Keratinocyte (primary cell): Measurements from ENCODE around the gene DLX1. TPM values are rescaled to one million over a fixed set of nuclear protein-coding genes. Genes with fewer than 3 reads are reported as not detected.

Source experiments
- DNase-seq: peaks from one replicate; pipeline ENCODE4 v3.0.0-alpha.2; 2011; ENCODE audit warnings: low read depth, missing footprints, low spot score
- FAIRE-seq: peaks from 2 replicates; lab custom pipeline; 2011; peaks lifted over from hg19 to GRCh38; lab: Jason Lieb, UNC
- H2AFZ ChIP-seq: 2 replicates; pipeline ENCODE4 v1.6.0; 2012; ENCODE audit warnings: low read length, control low read depth, inconsistent platforms; ENCODE audit not compliant: control insufficient read depth
- H3K27ac ChIP-seq: 2 replicates; pipeline ENCODE4 v1.5.1; 2011; ENCODE audit warnings: low read length; ENCODE audit not compliant: control insufficient read depth, insufficient read depth
- H3K27me3 ChIP-seq: 3 replicates; pipeline ENCODE4 v1.6.0; 2011; ENCODE audit warnings: low read length; ENCODE audit not compliant: control insufficient read depth, insufficient read depth; ENCODE audit errors: extremely low read depth
- H3K36me3 ChIP-seq, 2 experiments: 2 replicates in 1 of 2; 3 replicates in 1 of 2; pipeline ENCODE4 v1.5.1; 2011; ENCODE audit warnings: low read length in 2 of 2, mild to moderate bottlenecking in 1 of 2; ENCODE audit not compliant: control insufficient read depth in 2 of 2, insufficient read depth in 2 of 2; ENCODE audit errors: extremely low read depth in 1 of 2
- H3K4me1 ChIP-seq: 3 replicates; pipeline ENCODE4 v1.5.1; 2011; ENCODE audit warnings: low read length; ENCODE audit not compliant: control insufficient read depth, insufficient read depth; ENCODE audit errors: extremely low read depth
- H3K4me2 ChIP-seq: 3 replicates; pipeline ENCODE4 v1.6.0; 2011; ENCODE audit warnings: low read depth, low read length; ENCODE audit not compliant: control insufficient read depth, insufficient read depth; ENCODE audit errors: extremely low read depth
- H3K4me3 ChIP-seq, 3 experiments: fragments of 200-600 bp in 1 of 3; sonication (generic) in 1 of 3; 2 replicates in 2 of 3; 3 replicates in 1 of 3; pipeline ENCODE4 v1.5.1; 2011 to 2016; ENCODE audit warnings: low read length in 3 of 3, mild to moderate bottlenecking in 3 of 3, control low read depth in 2 of 3, inconsistent platforms in 1 of 3, low read depth in 1 of 3, mixed read lengths in 1 of 3, mixed run types in 1 of 3, moderate library complexity in 1 of 3; ENCODE audit not compliant: control insufficient read depth in 2 of 3, insufficient read depth in 2 of 3; ENCODE audit errors: extremely low read depth in 1 of 3
- H3K79me2 ChIP-seq: 2 replicates; pipeline ENCODE4 v1.6.0; 2012; ENCODE audit warnings: low read length; ENCODE audit not compliant: control insufficient read depth, insufficient read depth
- H3K9ac ChIP-seq: 3 replicates; pipeline ENCODE4 v1.6.0; 2011; ENCODE audit warnings: low read length; ENCODE audit not compliant: control insufficient read depth, insufficient read depth; ENCODE audit errors: extremely low read depth
- H3K9me1 ChIP-seq: 3 replicates; pipeline ENCODE4 v1.6.0; 2011; ENCODE audit warnings: low read length; ENCODE audit not compliant: control insufficient read depth, insufficient read depth; ENCODE audit errors: extremely low read depth
- H3K9me3 ChIP-seq: 2 replicates; pipeline ENCODE4 v1.5.1; 2012; ENCODE audit warnings: low read depth, low read length; ENCODE audit not compliant: control insufficient read depth
- H4K20me1 ChIP-seq: 3 replicates; pipeline ENCODE4 v1.6.0; 2011; ENCODE audit warnings: low read length; ENCODE audit not compliant: control insufficient read depth, insufficient read depth; ENCODE audit errors: extremely low read depth
- CTCF ChIP-seq, 3 experiments: IDR thresholded peaks in 1 of 3; conservative IDR thresholded peaks in 1 of 3; optimal IDR thresholded peaks in 1 of 3; 2 replicates in 2 of 3; 3 replicates in 1 of 3; pipeline versions ENCODE3 to v1.5.1; 2011; ENCODE audit warnings: low read length in 3 of 3, mild to moderate bottlenecking in 3 of 3, moderate library complexity in 2 of 3, control low read depth in 1 of 3, inconsistent platforms in 1 of 3; ENCODE audit not compliant: insufficient read depth in 2 of 3; ENCODE audit errors: extremely low read depth in 1 of 3
- EZH2 ChIP-seq: IDR thresholded peaks from one replicate; pipeline ENCODE4 v1.6.1; 2012; ENCODE audit warnings: inconsistent platforms, mild to moderate bottlenecking, low read length, moderate library complexity
- dilution Hi-C: fragments of 300-500 bp; cut with MboI; formaldehyde crosslinking; loops from one replicate; pipeline ENCODE4 v1.7.0; 2020; ENCODE audit warnings: low sequenced_read_pairs; ENCODE audit not compliant: extremely low pct_ligation_motif_present
- polyA plus RNA-seq, 5 experiments: library from polyadenylated mRNA; depleted of rRNA in 3 of 5; stranded (reverse) in 3 of 5; stranded (forward) in 1 of 5; unstranded in 1 of 5; fragments of >200 nt; gene quantifications; 1 replicate in 1 of 5; 2 replicates in 3 of 5; 3 replicates in 1 of 5; pipeline versions ENCODE4 v1.2.1 to v1.2.3, GENCODE V29; 2011 to 2012; ENCODE audit warnings: missing spikeins in 2 of 5, low read depth in 1 of 5, low replicate concordance in 1 of 5

The DLX1 gene
- polyA plus RNA-seq, 1 donor (not counting 4 experiments of a cell fraction or from before 2014, with no cell fraction given) = 0.88 TPM

DNA sequence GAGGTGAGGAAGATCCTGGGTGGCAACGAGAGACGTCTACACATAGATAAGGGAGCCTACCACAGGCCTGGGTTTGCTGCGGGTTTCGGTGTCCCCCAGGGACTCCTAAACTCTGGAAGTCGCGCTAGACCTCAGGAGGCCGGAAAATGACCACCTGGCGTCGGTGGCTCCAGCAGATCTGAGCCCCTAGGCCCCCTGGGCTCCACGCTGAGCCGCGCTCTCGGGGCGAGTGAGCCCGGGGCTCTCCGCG lies 987 bp upstream of the DLX1 start:
- FAIRE-seq = no peak
- peak overlapping the region; percentile 44 to 75 (median 69) for H3K4me3 ChIP-seq
- peak overlapping the region; percentile 75 for H3K9ac ChIP-seq
- peak overlapping the region; percentile 87 for H3K4me2 ChIP-seq
- H4K20me1 ChIP-seq = no peaks in the 10 kb centered on the region
- H3K4me1 ChIP-seq = peaks cover 34% of the 10 kb centered on the region
- H3K9me1 ChIP-seq = no peaks in the 10 kb centered on the region
- no peaks in the 10 kb centered on the region for H3K36me3 ChIP-seq
- no peak for TF ChIP-seq EZH2
- TF ChIP-seq CTCF (optimal IDR thresholded peaks at IDR 0.05 in 1 of 3, IDR thresholded peaks at IDR 0.05 in 1 of 3, conservative IDR thresholded peaks at IDR 0.05 in 1 of 3; ENCODE audit: extremely low read depth in 1 of 3, insufficient read depth in 2 of 3, low read length in 3 of 3) = no peak
- DNase-seq = no peak
- peaks cover 88% of the 10 kb centered on the region for H3K27me3 ChIP-seq
- dilution Hi-C loops = no loop called here
- no peaks in the 10 kb centered on the region for H3K79me2 ChIP-seq
- no peaks in the 10 kb centered on the region for H3K9me3 ChIP-seq
- peak overlapping the region; percentile 86 for H2AFZ ChIP-seq
- no peak overlapping the region for H3K27ac ChIP-seq

DNA sequence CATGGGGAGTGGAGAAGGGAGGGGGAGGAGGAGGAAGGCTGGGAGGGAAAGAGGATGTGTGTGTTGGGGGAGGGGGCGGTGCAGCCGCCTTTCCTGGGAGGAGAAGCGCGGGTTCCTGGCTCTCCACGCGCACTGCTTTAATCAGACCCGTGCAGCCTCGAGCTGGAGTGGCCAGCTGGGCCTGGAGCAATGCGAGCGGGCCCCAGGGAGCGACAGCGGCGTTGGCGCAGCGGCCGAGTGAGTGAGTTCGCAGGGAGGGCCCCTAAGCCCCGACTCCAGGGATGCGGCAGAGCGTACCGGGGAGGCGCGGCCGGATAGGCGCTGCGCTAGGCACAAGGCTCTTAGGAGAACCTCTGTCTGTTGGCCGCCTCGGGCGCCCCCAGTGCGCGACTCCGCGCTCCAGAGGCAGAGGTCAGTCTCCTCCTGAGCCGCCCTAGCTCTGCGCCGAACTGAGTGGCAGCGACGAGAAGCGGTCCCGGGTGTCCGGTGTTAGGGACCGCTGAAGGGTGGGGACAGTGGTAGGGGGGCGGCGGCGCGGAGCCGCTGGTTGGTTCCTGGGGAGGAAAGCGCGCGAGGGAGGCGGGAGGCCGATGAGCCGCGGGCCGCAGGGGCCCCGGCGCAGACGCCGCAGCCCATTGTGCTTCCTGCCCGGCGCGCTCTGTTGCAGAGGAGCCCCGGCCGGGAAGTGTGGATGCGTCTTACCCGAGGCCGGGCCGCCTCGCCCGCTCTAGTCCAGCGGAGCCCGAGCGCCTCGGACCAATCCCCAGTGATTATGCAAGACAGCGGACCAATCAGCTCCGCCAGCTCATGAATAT lies 455 bp upstream of the DLX1 start:
- no peak for TF ChIP-seq CTCF (optimal IDR thresholded peaks at IDR 0.05 in 1 of 3, IDR thresholded peaks at IDR 0.05 in 1 of 3, conservative IDR thresholded peaks at IDR 0.05 in 1 of 3; ENCODE audit: extremely low read depth in 1 of 3, insufficient read depth in 2 of 3, low read length in 3 of 3)
- TF ChIP-seq EZH2 = no peak
- FAIRE-seq = no peak
- Histone ChIP-seq H3K4me2 (peak overlapping the region; percentile 87), H3K4me3 (peak overlapping the region; percentile 44 to 75 (median 69)), H3K27me3 (peaks cover 93% of the 10 kb centered on the region), H3K36me3 (no peaks in the 10 kb centered on the region), H3K9me3 (no peaks in the 10 kb centered on the region), H3K27ac (peak overlapping the region; percentile 20), H3K9ac (peak overlapping the region; percentile 75), H2AFZ (peak overlapping the region; percentile 86), H3K9me1 (no peaks in the 10 kb centered on the region), H3K4me1 (peaks cover 34% of the 10 kb centered on the region), H4K20me1 (no peaks in the 10 kb centered on the region), H3K79me2 (no peaks in the 10 kb centered on the region)
- DNase-seq = peak; percentile 80
- dilution Hi-C loops = no loop called here
